ENCODE measurements around the gene MOB3C. TPM values are rescaled to one million over a fixed set of nuclear protein-coding genes. Genes with fewer than 3 reads are reported as not detected.

MOB3C gene
- total and polyA plus RNA-seq, 2 of the 4 experiments (the other 2 are of a cell fraction): 7.3 to 9.0 TPM

DNA sequence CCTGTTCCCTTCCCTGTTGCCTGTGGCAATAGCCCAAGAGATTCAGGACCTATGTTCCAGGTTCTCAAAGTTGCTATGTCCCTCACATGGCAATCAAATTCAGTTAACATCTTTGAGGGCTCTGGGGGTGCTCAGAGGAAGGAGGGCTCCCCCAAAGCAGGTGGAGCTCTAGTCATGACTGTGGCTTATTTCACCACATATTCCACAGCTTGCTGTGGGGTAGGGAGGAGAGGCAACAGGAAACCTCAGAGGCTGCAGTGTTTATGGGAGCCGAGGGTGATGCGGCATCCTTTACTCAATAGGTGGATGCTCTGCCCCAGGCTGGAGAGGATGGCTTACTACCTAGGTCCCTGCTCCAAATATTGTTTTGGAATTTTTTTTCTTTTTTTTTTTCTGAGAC lies 11.4 kb downstream of the MOB3C start:
- Histone ChIP-seq H4K8ac (ENCODE audit: low read depth in 2 of 2, low read length in 2 of 2) (no peak overlapping the region), H2BK15ac (ENCODE audit: low read depth, low read length) (no peak overlapping the region), H3K9me1 (ENCODE audit: insufficient read depth, low read length) (peaks cover 25% of the 10 kb centered on the region), H2AK5ac (ENCODE audit: low read depth, low read length) (no peak overlapping the region), H4K5ac (ENCODE audit: low read depth, low read length) (no peak overlapping the region), H3K27ac (ENCODE audit: insufficient read depth, low read length) (no peak overlapping the region), H3K56ac (ENCODE audit: extremely low read depth, insufficient read depth, low read length) (no peak overlapping the region), H4K20me1 (ENCODE audit: insufficient read depth, low read length) (peaks cover 3% of the 10 kb centered on the region; the same call in 1 of the 2 replicates), H3K9ac (ENCODE audit: low read depth, low read length) (no peak overlapping the region), H3K18ac (ENCODE audit: low read depth, low read length) (no peak overlapping the region), H3K9me3 (ENCODE audit: control insufficient read depth, insufficient read depth, low read length) (no peaks in the 10 kb centered on the region), H3K4me1 (ENCODE audit: control insufficient read depth, insufficient read depth, low read length) (peaks cover 6% of the 10 kb centered on the region), H3K27me3 (ENCODE audit: control insufficient read depth, insufficient read depth, low read length) (no peaks in the 10 kb centered on the region), H3K14ac (replicated peaks; ENCODE audit: low read depth, low read length) (no peak overlapping the region), H2AFZ (replicated peaks; ENCODE audit: low read length, poor library complexity) (no peak overlapping the region), H2BK120ac (ENCODE audit: low read depth, low read length) (no peak overlapping the region), H2AK9ac (replicated peaks; ENCODE audit: low read depth, low read length, poor library complexity) (no peak overlapping the region), H3K4me3 (ENCODE audit: insufficient read depth, low read depth, low read length) (no peak overlapping the region), H3K79me1 (ENCODE audit: low read depth in 1 of 2, low read length in 2 of 2) (peaks cover 16 to 46% of the 10 kb centered on the region in 2 experiments), H4K91ac (ENCODE audit: insufficient read depth, low read depth, low read length) (no peak overlapping the region), H3K23ac (ENCODE audit: low read depth, low read length) (no peak overlapping the region), H2BK5ac (ENCODE audit: low read depth, low read length, poor library complexity, severe bottlenecking) (no peak overlapping the region), H3K4me2 (ENCODE audit: low read depth, low read length) (no peak overlapping the region), H3K36me3 (ENCODE audit: control insufficient read depth, insufficient read depth, low read length) (peaks cover 21% of the 10 kb centered on the region), H3K4ac (ENCODE audit: low read depth, low read length) (no peak overlapping the region), H2BK20ac (ENCODE audit: low read depth, low read length) (no peak overlapping the region)
- ATAC-seq (ENCODE audit: low read depth) (no peak), DNase-seq (no peak)
- dilution Hi-C loops (cut with HindIII; ENCODE audit: low sequenced_read_pairs, unreplicated experiment): no loop called here
- ChIA-PET POLR2A (ENCODE audit: unreplicated experiment) (no interaction called here), CTCF (interaction anchor here (0.6 to 1.9 kb wide), 2 partner anchors 11 to 1058 kb away, joined by 3 to 4 read pairs; partner anchors contain the start of gene MOB3C)
- no CpG with 5 or more reads among the region's 2 CpGs for WGBS, 2 experiments (ENCODE audit: extremely low coverage in 2 of 2, insufficient read length in 1 of 2)
- intact Hi-C loops (cut with micrococcal nuclease): no loop called here
- in situ Hi-C loops (cut with MboI; ENCODE audit: low sequenced_read_pairs): no loop called here
- TF ChIP-seq MXI1 (IDR thresholded peaks at IDR 0.05; ENCODE audit: borderline replicate concordance, low read depth, low read length) (no peak), MAFK (IDR thresholded peaks at IDR 0.05; ENCODE audit: low read depth, low read length) (no peak)
- no TSS peak for BruUV-seq (replicated peaks)

Data from IMR-90 (cell line).